ENCODE results near the gene CCL23. TPM values are rescaled to one million over a fixed set of nuclear protein-coding genes. Genes with fewer than 3 reads are reported as not detected.

Gene CCL23
- total RNA-seq, 4 donors from 2014 or later = not detected

DNA sequence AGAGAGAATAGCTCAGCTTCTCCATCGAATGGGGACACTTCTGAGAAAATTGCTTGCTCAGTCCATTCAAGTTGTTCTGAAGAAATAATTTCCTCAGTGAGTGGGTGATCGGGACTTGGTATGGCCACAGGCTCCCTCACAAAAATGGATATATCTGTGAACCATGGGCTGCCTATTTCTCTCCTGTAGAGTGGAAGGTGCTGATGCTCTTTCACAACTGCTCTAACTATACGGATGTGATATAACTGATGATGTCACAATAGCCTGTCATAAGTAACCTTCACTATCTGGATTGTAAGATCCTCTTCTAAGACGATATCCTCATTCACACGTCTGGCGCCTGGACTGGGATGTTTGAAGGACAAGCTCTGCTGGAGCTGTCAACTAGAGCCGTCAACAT lies 41.6 kb upstream of the CCL23 start:
- H3K27ac ChIP-seq = no peak overlapping the region
- ATAC-seq (no peak), DNase-seq (no peak)
- H3K36me3 ChIP-seq = no peaks in the 10 kb centered on the region
- no peak for TF ChIP-seq POLR2A (IDR thresholded peaks at IDR 0.05)
- no peak for TF ChIP-seq CTCF (IDR thresholded peaks at IDR 0.05 in 4 of 5, conservative IDR thresholded peaks at IDR 0.05 in 1 of 5)
- H3K27me3 ChIP-seq = no peaks in the 10 kb centered on the region
- no peaks in the 10 kb centered on the region for H3K9me3 ChIP-seq
- H3K4me3 ChIP-seq = no peak overlapping the region
- intact Hi-C loops (cut with DNase I; ENCODE audit: low total_unique reads) (no loop called here), in situ Hi-C loops (cut with MboI; ENCODE audit: low sequenced_read_pairs in 4 of 4) (no loop called here)
- H3K4me1 ChIP-seq = no peaks in the 10 kb centered on the region

- no peak for DNase-seq
- Histone ChIP-seq H3K9me3 (no peaks in the 10 kb centered on the region), H3K4me3 (no peak overlapping the region), H3K4me1 (no peaks in the 10 kb centered on the region), H3K36me3 (no peaks in the 10 kb centered on the region), H3K27me3 (no peaks in the 10 kb centered on the region), H3K27ac (no peak overlapping the region)
- TF ChIP-seq CTCF (IDR thresholded peaks at IDR 0.05 in 4 of 5, conservative IDR thresholded peaks at IDR 0.05 in 1 of 5) (no peak), POLR2A (IDR thresholded peaks at IDR 0.05) (no peak)
- ATAC-seq = no peak
- in situ Hi-C loops (cut with MboI; ENCODE audit: low sequenced_read_pairs in 4 of 4) = no loop called here
- intact Hi-C loops (cut with DNase I; ENCODE audit: low total_unique reads) = no loop called here
Measured at GRCh38 chr17:36057911-36058310, 40.1 kb upstream of the CCL23 start.

- no peaks in the 10 kb centered on the region for H3K4me1 ChIP-seq
- no peaks in the 10 kb centered on the region for H3K9me3 ChIP-seq
- ATAC-seq (no peak), DNase-seq (no peak)
- no peak overlapping the region for H3K27ac ChIP-seq
- in situ Hi-C loops (cut with MboI; ENCODE audit: low sequenced_read_pairs in 4 of 4) (no loop called here), intact Hi-C loops (cut with DNase I; ENCODE audit: low total_unique reads) (no loop called here)
- no peak overlapping the region for H3K4me3 ChIP-seq
- H3K27me3 ChIP-seq = no peaks in the 10 kb centered on the region
- no peaks in the 10 kb centered on the region for H3K36me3 ChIP-seq
- TF ChIP-seq CTCF (IDR thresholded peaks at IDR 0.05 in 4 of 5, conservative IDR thresholded peaks at IDR 0.05 in 1 of 5) (no peak), POLR2A (IDR thresholded peaks at IDR 0.05) (no peak)
Measured at GRCh38 chr17:36055921-36056520, 38.2 kb upstream of the CCL23 start.

GRCh38 chr17:36055171-36055570 lies 37.4 kb upstream of the CCL23 start:
- no peaks in the 10 kb centered on the region for H3K27me3 ChIP-seq
- H3K36me3 ChIP-seq = no peaks in the 10 kb centered on the region
- ATAC-seq (no peak), DNase-seq (no peak)
- no peak overlapping the region for H3K4me3 ChIP-seq
- H3K27ac ChIP-seq = no peak overlapping the region
- intact Hi-C loops (cut with DNase I; ENCODE audit: low total_unique reads) = no loop called here
- in situ Hi-C loops (cut with MboI; ENCODE audit: low sequenced_read_pairs in 4 of 4) = no loop called here
- TF ChIP-seq CTCF (IDR thresholded peaks at IDR 0.05 in 4 of 5, conservative IDR thresholded peaks at IDR 0.05 in 1 of 5) = no peak
- no peak for TF ChIP-seq POLR2A (IDR thresholded peaks at IDR 0.05)
- no peaks in the 10 kb centered on the region for H3K4me1 ChIP-seq
- H3K9me3 ChIP-seq = no peaks in the 10 kb centered on the region

DNA sequence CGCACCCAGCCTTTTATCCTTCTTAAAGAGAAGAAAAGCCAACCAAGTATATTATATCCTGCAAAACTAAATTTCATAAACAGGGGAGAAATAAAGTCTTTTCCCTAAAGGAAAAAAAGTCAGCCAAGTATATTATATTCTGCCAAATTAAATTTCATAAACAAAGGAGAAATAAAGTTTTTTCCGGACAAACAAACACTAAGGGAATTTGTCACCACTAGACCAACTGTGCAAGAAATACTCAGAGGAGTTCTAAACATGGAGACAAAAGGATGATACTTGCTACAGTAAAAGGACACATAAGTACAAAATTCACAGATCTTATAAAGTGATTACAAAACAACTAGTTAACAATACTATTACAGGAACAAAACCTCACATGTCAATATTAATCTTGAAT lies 31.9 kb upstream of the CCL23 start:
- no peaks in the 10 kb centered on the region for H3K9me3 ChIP-seq
- no peak for ATAC-seq
- H3K4me1 ChIP-seq = no peaks in the 10 kb centered on the region
- H3K27ac ChIP-seq = no peak overlapping the region
- no peaks in the 10 kb centered on the region for H3K27me3 ChIP-seq
- no peak for TF ChIP-seq CTCF (IDR thresholded peaks at IDR 0.05 in 4 of 5, conservative IDR thresholded peaks at IDR 0.05 in 1 of 5)
- TF ChIP-seq POLR2A (IDR thresholded peaks at IDR 0.05) = no peak
- no peak for DNase-seq
- no peaks in the 10 kb centered on the region for H3K36me3 ChIP-seq
- in situ Hi-C loops (cut with MboI; ENCODE audit: low sequenced_read_pairs in 4 of 4) = no loop called here
- no peak overlapping the region for H3K4me3 ChIP-seq
- intact Hi-C loops (cut with DNase I; ENCODE audit: low total_unique reads) = no loop called here
